ENCODE results near the gene CYBA.

CYBA gene

DNA sequence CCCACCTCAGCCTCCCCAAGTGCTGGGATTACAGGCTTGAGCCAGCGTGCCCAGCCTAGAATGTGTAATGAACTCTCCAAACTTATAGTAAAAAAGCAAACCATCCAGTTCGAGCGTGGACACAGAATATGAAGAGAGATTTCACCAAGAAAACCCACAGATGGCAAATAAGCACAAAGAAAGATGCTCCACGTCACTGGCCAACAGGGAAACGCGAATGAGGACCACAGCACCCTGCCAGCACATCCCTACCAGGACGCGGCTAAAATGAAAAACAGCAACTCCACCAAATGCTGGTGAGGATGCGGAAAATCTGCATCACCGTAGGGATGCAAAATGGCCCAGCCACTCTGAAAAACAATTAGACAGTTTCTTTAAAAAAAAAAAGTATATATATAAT lies 10.6 kb upstream of the CYBA start:
- Histone ChIP-seq H3K36me3 (ENCODE audit: low read depth) (peaks cover 55% of the 10 kb centered on the region), H3K27ac (ENCODE audit: poor library complexity, severe bottlenecking) (peak overlapping the region; percentile 79), H3K4me1 (ENCODE audit: insufficient read depth, poor library complexity, severe bottlenecking) (peaks cover 7% of the 10 kb centered on the region), H3K27me3 (ENCODE audit: insufficient read depth, poor library complexity, severe bottlenecking) (no peaks in the 10 kb centered on the region), H3K4me3 (ENCODE audit: severe bottlenecking) (no peak overlapping the region), H3K9me3 (ENCODE audit: severe bottlenecking) (no peaks in the 10 kb centered on the region)
- TF ChIP-seq, protein P1, sequence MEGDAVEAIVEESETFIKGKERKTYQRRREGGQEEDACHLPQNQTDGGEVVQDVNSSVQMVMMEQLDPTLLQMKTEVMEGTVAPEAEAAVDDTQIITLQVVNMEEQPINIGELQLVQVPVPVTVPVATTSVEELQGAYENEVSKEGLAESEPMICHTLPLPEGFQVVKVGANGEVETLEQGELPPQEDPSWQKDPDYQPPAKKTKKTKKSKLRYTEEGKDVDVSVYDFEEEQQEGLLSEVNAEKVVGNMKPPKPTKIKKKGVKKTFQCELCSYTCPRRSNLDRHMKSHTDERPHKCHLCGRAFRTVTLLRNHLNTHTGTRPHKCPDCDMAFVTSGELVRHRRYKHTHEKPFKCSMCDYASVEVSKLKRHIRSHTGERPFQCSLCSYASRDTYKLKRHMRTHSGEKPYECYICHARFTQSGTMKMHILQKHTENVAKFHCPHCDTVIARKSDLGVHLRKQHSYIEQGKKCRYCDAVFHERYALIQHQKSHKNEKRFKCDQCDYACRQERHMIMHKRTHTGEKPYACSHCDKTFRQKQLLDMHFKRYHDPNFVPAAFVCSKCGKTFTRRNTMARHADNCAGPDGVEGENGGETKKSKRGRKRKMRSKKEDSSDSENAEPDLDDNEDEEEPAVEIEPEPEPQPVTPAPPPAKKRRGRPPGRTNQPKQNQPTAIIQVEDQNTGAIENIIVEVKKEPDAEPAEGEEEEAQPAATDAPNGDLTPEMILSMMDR (IDR thresholded peaks at IDR 0.05; ENCODE audit: poor library complexity, severe bottlenecking): no peak
- ATAC-seq (ENCODE audit: low read depth) (no peak), DNase-seq (ENCODE audit: low spot score) (no peak)

DNA sequence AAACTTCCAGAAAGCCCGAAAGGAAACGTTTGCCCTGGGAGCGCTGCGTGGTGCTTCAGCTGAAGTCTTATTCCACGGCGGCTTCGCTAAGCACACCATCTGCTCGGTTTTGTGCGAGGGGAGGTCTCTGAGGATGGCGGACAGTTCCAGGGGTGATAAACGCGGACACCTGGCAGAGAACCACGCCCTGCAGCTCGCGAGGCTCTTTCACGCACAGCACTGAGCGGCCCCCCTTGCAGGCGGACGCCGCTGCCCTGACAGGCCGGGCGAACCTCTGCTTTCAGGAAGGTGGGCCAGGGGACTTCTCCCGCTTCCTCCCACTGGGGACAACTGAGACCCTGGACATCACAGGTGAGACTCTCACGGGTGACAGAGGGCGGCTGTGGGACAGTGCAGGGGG lies 8.3 kb upstream of the CYBA start:
- ATAC-seq (ENCODE audit: low read depth) (no peak), DNase-seq (ENCODE audit: low spot score) (no peak)
- Histone ChIP-seq H3K4me1 (ENCODE audit: insufficient read depth, poor library complexity, severe bottlenecking) (peaks cover 7% of the 10 kb centered on the region), H3K27ac (ENCODE audit: poor library complexity, severe bottlenecking) (no peak overlapping the region), H3K4me3 (ENCODE audit: severe bottlenecking) (no peak overlapping the region), H3K36me3 (ENCODE audit: low read depth) (peaks cover 68% of the 10 kb centered on the region), H3K9me3 (ENCODE audit: severe bottlenecking) (no peaks in the 10 kb centered on the region), H3K27me3 (ENCODE audit: insufficient read depth, poor library complexity, severe bottlenecking) (no peaks in the 10 kb centered on the region)
- TF ChIP-seq, protein P1 (IDR thresholded peaks at IDR 0.05; ENCODE audit: poor library complexity, severe bottlenecking): no peak

DNA sequence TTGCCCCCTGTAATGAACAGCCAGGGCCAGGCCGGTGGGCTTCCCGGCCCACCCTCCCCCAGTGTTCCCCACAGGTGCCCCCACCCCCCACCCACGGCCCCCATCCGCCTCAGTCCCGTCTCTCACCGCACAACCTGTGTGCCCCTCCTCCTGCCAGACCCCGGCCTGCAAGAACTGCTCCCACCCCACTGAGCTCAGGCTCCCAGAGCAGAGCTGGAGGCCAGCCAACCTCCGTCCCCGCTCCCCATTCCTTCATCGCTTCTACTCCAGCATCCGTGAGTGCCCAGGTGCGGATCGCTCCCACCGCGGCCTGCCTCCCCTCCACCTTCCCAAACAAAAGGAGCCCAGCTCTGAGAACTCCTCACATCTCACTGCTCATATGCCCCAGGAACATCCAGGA lies 7.9 kb upstream of the CYBA start:
- ATAC-seq (ENCODE audit: low read depth) (no peak), DNase-seq (ENCODE audit: low spot score) (no peak)
- TF ChIP-seq, protein P1 (IDR thresholded peaks at IDR 0.05; ENCODE audit: poor library complexity, severe bottlenecking): no peak
- Histone ChIP-seq H3K27ac (ENCODE audit: poor library complexity, severe bottlenecking) (no peak overlapping the region), H3K4me1 (ENCODE audit: insufficient read depth, poor library complexity, severe bottlenecking) (peaks cover 7% of the 10 kb centered on the region), H3K4me3 (ENCODE audit: severe bottlenecking) (no peak overlapping the region), H3K9me3 (ENCODE audit: severe bottlenecking) (no peaks in the 10 kb centered on the region), H3K27me3 (ENCODE audit: insufficient read depth, poor library complexity, severe bottlenecking) (no peaks in the 10 kb centered on the region), H3K36me3 (ENCODE audit: low read depth) (peaks cover 72% of the 10 kb centered on the region)

DNA sequence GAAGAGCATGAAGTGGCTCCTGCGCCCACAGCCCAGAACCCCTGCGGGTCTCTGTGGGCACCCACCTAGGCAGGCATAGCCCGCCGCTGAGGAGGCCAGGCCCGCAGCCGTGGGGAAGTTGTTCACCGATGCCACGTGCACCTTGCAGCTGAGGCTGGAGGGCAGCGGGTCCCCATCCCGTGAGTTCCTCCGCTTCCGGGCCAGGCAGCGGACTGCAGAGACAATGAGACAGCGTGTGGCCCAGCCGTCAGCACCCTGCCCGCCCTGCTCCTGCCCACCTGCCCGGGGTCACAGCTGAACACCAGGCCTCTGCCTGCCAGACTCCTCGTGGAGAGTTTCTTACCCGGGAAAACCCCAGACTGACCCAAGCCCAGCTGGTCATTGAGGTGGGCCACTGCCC lies 6.5 kb upstream of the CYBA start:
- Histone ChIP-seq H3K4me1 (ENCODE audit: insufficient read depth, poor library complexity, severe bottlenecking) (peaks cover 7% of the 10 kb centered on the region), H3K9me3 (ENCODE audit: severe bottlenecking) (no peaks in the 10 kb centered on the region), H3K36me3 (ENCODE audit: low read depth) (peaks cover 86% of the 10 kb centered on the region), H3K27ac (ENCODE audit: poor library complexity, severe bottlenecking) (no peak overlapping the region), H3K4me3 (ENCODE audit: severe bottlenecking) (no peak overlapping the region), H3K27me3 (ENCODE audit: insufficient read depth, poor library complexity, severe bottlenecking) (no peaks in the 10 kb centered on the region)
- no peak for ATAC-seq (ENCODE audit: low read depth)
- no peak for DNase-seq (ENCODE audit: low spot score)
- TF ChIP-seq, protein P1 (IDR thresholded peaks at IDR 0.05; ENCODE audit: poor library complexity, severe bottlenecking): no peak

DNA sequence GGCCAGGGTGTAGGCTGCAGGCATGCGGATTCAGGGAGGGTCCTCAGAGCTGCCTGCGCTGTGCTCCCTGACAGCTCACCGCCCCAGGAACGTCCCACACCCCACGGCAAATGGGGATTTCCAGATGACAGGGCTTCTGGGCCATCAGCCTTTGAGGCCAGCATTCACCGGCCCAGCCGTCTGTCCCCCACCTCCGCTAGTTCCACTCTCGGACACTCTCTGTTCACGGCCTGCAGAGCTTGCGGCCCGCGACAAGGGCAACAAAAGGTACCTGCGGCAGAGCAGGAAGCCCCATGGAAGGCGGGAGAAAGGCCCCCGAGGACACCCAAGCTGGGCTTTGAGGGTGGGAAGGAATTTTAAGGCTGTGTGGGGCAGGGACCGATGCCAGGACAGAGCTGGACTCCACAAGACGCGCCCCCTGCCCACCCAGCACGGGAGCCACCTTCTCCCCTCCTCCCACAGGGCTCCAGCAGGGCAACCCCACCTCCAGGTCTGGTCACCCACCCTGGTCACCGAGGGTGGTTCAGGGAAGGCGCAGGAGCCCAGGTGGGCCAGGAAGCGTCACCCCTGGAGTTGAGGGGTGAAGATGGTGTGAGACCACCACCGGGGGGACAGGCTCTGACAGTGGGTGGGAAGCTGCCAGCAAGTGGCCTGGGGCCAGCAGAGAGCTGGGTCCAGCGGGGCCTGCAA lies 5.6 kb upstream of the CYBA start:
- TF ChIP-seq, protein P1 (IDR thresholded peaks at IDR 0.05; ENCODE audit: poor library complexity, severe bottlenecking): no peak
- ATAC-seq (ENCODE audit: low read depth): no peak
- no peak for DNase-seq (ENCODE audit: low spot score)
- Histone ChIP-seq H3K27me3 (ENCODE audit: insufficient read depth, poor library complexity, severe bottlenecking) (no peaks in the 10 kb centered on the region), H3K4me3 (ENCODE audit: severe bottlenecking) (no peak overlapping the region), H3K4me1 (ENCODE audit: insufficient read depth, poor library complexity, severe bottlenecking) (peaks cover 5% of the 10 kb centered on the region), H3K9me3 (ENCODE audit: severe bottlenecking) (no peaks in the 10 kb centered on the region), H3K36me3 (ENCODE audit: low read depth) (peaks cover 86% of the 10 kb centered on the region), H3K27ac (ENCODE audit: poor library complexity, severe bottlenecking) (no peak overlapping the region)

Data from RWPE2 (cell line).